Activated naive CD4-positive, alpha-beta T cell treated with Interleukin-2 at 50 U/mL for 16 hours (primary cell): ENCODE results near the gene LHPP.
"Not testable (repeated sequence)": the region's sequence is repeated elsewhere in the genome, so short reads cannot be mapped to it uniquely, and the experiment has no call there.

Experiments used
- DNase-seq: peaks from one replicate; pipeline ENCODE4 v3.0.0-alpha.2; 2020

The LHPP gene

GRCh38 chr10:124461642-124462347 is at the start of gene LHPP:
Gene LHPP (plus strand): TSS chr10:124461823. CDS start chr10:124461863, 40 bp downstream.
- DNase-seq = peak; percentile 89

GRCh38 chr10:124414076-124414475 is 47.5 kb upstream of the LHPP start:
- DNase-seq = no peak

GRCh38 chr10:124415210-124415609 is 46.4 kb upstream of the LHPP start:
- DNase-seq = no peak

- no peak for DNase-seq
Observed at GRCh38 chr10:124416733-124417132, 44.9 kb upstream of the LHPP start.

GRCh38 chr10:124417895-124418725 is 43.5 kb upstream of the LHPP start:
- peak; percentile 40 for DNase-seq

- DNase-seq = peak; percentile 97
Observed at GRCh38 chr10:124418726-124419501, 42.7 kb upstream of the LHPP start, which contains the start of gene OAT. Gene OAT (minus strand): TSS chr10:124418923. CDS start chr10:124412171, 6,752 bp downstream.

- no peak for DNase-seq
Observed at GRCh38 chr10:124419635-124420034, 42.0 kb upstream of the LHPP start.

- DNase-seq = no peak
Observed at GRCh38 chr10:124420254-124420653, 41.4 kb upstream of the LHPP start.

- DNase-seq = no peak
Observed at GRCh38 chr10:124422742-124423141, 38.9 kb upstream of the LHPP start.

GRCh38 chr10:124423813-124424212 is 37.8 kb upstream of the LHPP start:
- DNase-seq = no peak

- DNase-seq = no peak
Observed at GRCh38 chr10:124425227-124425962, 36.2 kb upstream of the LHPP start.

GRCh38 chr10:124428207-124428777 is 33.3 kb upstream of the LHPP start:
- no peak for DNase-seq

GRCh38 chr10:124429576-124429975 is 32.0 kb upstream of the LHPP start:
- no peak for DNase-seq

- no peak for DNase-seq
Observed at GRCh38 chr10:124430077-124430476, 31.5 kb upstream of the LHPP start.

GRCh38 chr10:124433461-124433860 is 28.2 kb upstream of the LHPP start:
- no peak for DNase-seq

- DNase-seq = not testable (repeated sequence)
Observed at GRCh38 chr10:124435683-124436082, 25.9 kb upstream of the LHPP start.

GRCh38 chr10:124436191-124436638 is 25.4 kb upstream of the LHPP start:
- DNase-seq = no peak

GRCh38 chr10:124441694-124442093 is 19.9 kb upstream of the LHPP start:
- not testable (repeated sequence) for DNase-seq

GRCh38 chr10:124446830-124447750 is 14.5 kb upstream of the LHPP start:
- DNase-seq = no peak

- DNase-seq = no peak
Observed at GRCh38 chr10:124447751-124448466, 13.7 kb upstream of the LHPP start.
